CD4-positive, alpha-beta T cell treated with Interleukin-10 for 1 hour (primary cell): ENCODE data around the gene HOXA13.
A peak's percentile ranks its signal among the peaks of the same experiment; 100 is the strongest.

Experiments
- DNase-seq: peaks from one replicate; pipeline ENCODE4 v3.0.0-alpha.2; 2020

HOXA13 gene

GRCh38 chr7:27191833-27192545 lies 7.9 kb downstream of the HOXA13 start:
- DNase-seq: no peak

- no peak for DNase-seq
Observed at GRCh38 chr7:27191161-27191731, 8.6 kb downstream of the HOXA13 start.

GRCh38 chr7:27189997-27190748 lies 9.7 kb downstream of the HOXA13 start:
- DNase-seq: no peak

GRCh38 chr7:27189295-27189996 lies 10.4 kb downstream of the HOXA13 start:
- DNase-seq: no peak

GRCh38 chr7:27188386-27189294 lies 11.3 kb downstream of the HOXA13 start:
- peak; percentile 41 for DNase-seq

- no peak for DNase-seq
Observed at GRCh38 chr7:27187475-27188385, 12.2 kb downstream of the HOXA13 start.

DNA sequence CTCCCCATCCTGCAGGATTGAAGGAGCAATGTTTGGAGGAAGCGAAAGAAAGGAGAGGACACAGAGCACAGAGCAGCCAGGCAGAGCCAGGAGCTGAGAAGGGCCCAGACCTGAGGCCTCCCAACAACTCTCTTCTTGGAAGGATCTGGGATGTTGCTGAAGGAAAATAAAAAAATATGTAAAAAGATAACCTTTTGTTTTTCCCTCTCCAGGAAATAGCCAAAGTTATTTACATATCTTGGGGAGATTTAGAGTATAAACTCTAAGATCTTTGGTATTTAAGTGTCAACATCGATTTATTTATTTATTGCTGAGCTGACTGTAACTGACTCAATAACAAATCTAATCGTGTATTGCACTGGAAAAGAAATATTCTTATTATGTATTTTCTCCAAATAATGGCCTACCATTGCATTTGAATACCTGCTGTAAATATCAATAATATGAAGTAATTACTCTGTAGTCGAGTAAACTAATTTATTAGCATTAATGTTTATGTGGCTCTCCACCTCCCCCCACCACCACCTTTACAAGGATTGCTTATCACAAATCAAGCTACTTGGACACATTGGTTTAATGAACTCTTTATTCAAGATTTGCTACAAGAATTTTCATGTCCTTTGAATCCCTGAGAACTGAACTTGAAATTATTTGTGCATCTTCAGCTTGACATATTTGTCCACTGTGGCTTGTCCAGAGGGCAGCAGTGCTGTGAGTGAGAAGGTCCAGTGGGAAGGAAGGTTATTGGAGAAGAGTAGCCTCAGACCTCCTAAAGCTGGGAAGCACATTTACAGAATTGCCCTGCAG lies 13.0 kb downstream of the HOXA13 start:
- no peak for DNase-seq

DNA sequence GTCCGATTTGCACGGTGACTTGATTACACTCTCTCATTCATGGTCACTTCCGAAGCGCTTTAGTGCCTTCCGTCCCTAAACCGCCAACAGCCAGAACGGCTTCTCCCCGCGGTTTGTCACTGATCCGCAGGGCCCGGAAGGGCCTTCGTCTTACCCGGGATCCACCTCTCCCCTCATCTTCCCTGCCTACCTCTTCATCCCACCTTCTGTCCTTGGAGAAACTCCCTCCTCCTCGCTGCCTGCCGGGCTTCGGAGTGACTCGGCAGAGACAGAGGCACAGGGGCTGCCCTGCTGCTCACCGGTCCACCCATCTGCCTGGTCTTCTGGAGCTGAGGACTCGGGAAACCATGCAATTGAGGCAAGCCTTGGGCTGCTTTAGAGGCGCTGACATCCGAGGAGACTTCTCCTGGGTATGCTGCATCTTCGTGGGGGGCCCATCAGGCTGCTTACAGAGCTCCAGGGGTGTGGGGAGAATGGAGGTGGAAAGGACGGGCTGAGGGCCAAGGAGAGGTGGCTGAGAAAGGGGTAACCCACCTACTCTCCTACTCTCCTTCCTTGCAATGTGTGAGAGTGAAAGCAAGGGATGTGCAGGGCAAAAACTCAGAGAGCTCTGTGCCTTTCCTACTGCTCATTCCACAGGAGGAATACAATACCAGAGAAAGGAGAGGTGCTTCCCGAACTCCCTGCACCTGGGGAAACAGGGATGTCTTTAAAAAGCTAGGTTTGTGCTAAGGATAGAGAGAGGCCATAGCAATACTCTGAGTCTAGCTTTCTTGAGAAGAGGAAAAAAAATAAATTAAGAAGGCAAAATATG lies 13.8 kb downstream of the HOXA13 start:
- no peak for DNase-seq

GRCh38 chr7:27185013-27185853 lies 14.7 kb downstream of the HOXA13 start, which contains the start of gene HOXA11:
Gene HOXA11 (minus strand): TSS chr7:27185232. CDS start chr7:27185144, 88 bp downstream.
- DNase-seq: no peak

DNA sequence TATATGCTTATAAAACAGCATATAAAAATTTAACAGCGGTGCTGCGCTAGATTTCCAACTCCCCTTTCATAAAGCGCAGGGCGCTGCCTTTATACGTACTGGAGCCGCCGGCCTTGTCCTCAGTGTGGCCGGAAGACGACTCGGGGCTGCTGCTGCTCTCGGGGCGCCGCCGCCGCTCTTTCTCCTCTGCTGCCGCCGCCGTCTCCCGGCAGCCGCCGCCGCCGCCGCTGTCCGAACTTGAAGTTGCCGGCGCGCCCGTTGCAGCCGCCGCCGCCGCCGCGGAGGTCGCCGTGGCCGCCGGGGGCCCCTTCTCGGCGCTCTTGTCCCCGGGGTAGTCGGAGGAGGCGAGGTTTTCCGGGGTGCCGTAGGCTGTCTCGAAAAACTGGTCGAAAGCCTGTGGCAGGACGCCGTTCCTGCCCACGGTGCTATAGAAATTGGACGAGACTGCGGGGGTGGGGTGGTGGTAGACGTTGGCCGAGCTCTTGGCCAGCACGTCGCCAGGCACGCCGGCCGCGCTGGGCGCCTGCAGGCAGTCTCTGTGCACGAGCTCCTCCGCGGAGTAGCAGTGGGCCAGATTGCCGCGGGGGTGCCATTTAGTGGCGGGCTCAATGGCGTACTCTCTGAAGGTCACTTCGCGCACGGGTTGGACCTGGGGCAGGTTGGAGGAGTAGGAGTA lies 15.4 kb downstream of the HOXA13 start:
- peak; percentile 33 for DNase-seq

GRCh38 chr7:27183682-27184336 lies 16.1 kb downstream of the HOXA13 start:
- DNase-seq: no peak

- no peak for DNase-seq
Observed at GRCh38 chr7:27182861-27183681, 16.8 kb downstream of the HOXA13 start.

DNA sequence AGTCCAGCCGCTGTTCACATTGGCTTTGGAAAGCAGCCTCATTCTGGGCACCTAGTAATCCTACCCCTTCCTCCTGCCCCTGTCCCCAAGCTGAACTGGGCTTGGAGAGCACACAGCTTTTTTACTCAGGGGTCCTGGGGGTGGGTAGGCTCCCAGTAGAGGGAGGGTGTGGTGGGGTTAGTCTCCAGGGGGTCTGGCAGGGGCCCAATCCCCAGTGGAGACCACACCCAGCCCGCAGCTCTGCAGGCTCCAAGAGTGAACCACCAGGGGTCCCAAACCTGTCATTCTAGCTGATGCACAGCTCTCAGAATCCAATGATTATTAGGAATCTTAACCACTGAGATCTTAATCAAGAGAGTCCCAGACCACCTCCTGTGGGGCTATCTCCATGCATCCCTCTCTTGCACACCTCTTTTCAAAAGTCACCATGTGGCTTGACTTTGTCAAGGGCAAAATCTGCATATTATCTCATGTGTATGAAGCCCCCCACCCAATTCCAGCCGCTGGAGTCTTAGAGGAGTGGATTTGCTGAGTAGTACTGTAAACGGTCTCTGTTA lies 17.5 kb downstream of the HOXA13 start:
- no peak for DNase-seq

DNA sequence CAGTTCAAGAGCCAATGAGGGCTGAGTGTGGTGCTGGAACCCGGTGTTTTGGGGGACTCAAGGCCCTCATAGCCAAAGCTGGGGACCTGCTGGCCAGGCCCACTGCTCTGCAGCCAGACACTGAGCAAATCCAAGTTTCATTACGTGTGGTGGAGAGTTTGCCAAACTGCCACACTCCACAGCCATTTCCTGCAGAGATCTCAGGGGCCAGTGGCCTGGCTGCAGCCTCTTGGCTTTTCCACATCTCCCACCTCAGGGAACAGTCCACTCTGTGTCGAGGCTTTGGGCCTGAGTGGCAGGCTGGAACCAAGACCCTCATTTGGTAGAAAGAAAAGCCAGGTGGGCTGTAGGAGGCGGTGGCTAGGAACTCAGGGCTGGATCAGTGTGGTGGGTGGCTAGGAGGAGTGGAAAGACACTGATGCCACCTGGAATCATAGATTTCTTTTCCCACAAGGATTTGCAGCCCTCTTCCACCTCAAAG lies 18.1 kb downstream of the HOXA13 start:
- no peak for DNase-seq
